Hepatic stellate cell (primary cell): ENCODE results near the gene LRRC25.
A peak's percentile ranks its signal among the peaks of the same experiment; 100 is the strongest.

Experiments used
- DNase-seq: peaks from one replicate; pipeline ENCODE4 v3.0.0; 2011; ENCODE audit warnings: low spot score

LRRC25 gene

GRCh38 chr19:18424890-18425514, 27.6 kb upstream of the LRRC25 start:
- no peak for DNase-seq

GRCh38 chr19:18424122-18424889, 26.9 kb upstream of the LRRC25 start:
- DNase-seq: no peak

GRCh38 chr19:18423258-18424020, 26.0 kb upstream of the LRRC25 start:
- no peak for DNase-seq

GRCh38 chr19:18422530-18423191, 25.2 kb upstream of the LRRC25 start:
- DNase-seq: no peak

GRCh38 chr19:18421371-18421959, 24.0 kb upstream of the LRRC25 start:
- no peak for DNase-seq

- DNase-seq: no peak
These were observed 23.5 kb upstream of the LRRC25 start for GRCh38 chr19:18420930-18421329.

- no peak for DNase-seq
These were observed 22.5 kb upstream of the LRRC25 start for GRCh38 chr19:18419699-18420460.

- peak; percentile 94 for DNase-seq
These were observed 21.8 kb upstream of the LRRC25 start, which contains the start of gene SSBP4 for GRCh38 chr19:18419195-18419698. Gene SSBP4 (plus strand): TSS chr19:18419398. CDS start chr19:18419649, 251 bp downstream.

GRCh38 chr19:18418483-18419194, 21.2 kb upstream of the LRRC25 start:
- no peak for DNase-seq

GRCh38 chr19:18418029-18418482, 20.6 kb upstream of the LRRC25 start:
- DNase-seq: no peak

GRCh38 chr19:18417250-18418028, 20.0 kb upstream of the LRRC25 start:
- peak; percentile 86 for DNase-seq

GRCh38 chr19:18416778-18417249, 19.4 kb upstream of the LRRC25 start:
- DNase-seq: peak; percentile 93

- peak; percentile 59 for DNase-seq
These were observed 17.9 kb upstream of the LRRC25 start for GRCh38 chr19:18415178-18415867.

GRCh38 chr19:18414504-18415177, 17.2 kb upstream of the LRRC25 start:
- peak; percentile 41 for DNase-seq

GRCh38 chr19:18412610-18413239, 15.3 kb upstream of the LRRC25 start:
- DNase-seq: no peak

GRCh38 chr19:18408053-18408476, 10.6 kb upstream of the LRRC25 start:
- DNase-seq: no peak

GRCh38 chr19:18406749-18407148, 9.3 kb upstream of the LRRC25 start:
- DNase-seq: no peak
